Measurements from ENCODE around the gene MEIS1.

Gene MEIS1

GRCh38 chr2:66604326-66604725 is 169.4 kb downstream of the MEIS1 start:
- Histone ChIP-seq H2BK120ac (ENCODE audit: low read depth, low read length) (no peak overlapping the region), H2BK5ac (ENCODE audit: low read depth, low read length, poor library complexity, severe bottlenecking) (no peak overlapping the region), H3K4ac (ENCODE audit: low read depth in 1 of 2, low read length in 2 of 2) (no peak overlapping the region), H3K4me1 (ENCODE audit: control insufficient read depth, insufficient read depth, low read depth, low read length) (no peaks in the 10 kb centered on the region), H3K4me3 (ENCODE audit: insufficient read depth in 1 of 2, low read depth in 1 of 2, low read length in 2 of 2) (no peak overlapping the region), H2BK12ac (ENCODE audit: low read length in 2 of 2) (no peak overlapping the region), H3K9me3 (ENCODE audit: control insufficient read depth, low read length) (peaks cover 2% of the 10 kb centered on the region), H3K9ac (ENCODE audit: low read length) (no peak overlapping the region), H3K36me3 (ENCODE audit: control insufficient read depth in 1 of 2, insufficient read depth in 2 of 2, low read depth in 1 of 2, low read length in 2 of 2) (no peaks in the 10 kb centered on the region), H3K23ac (ENCODE audit: low read length in 2 of 2) (no peak overlapping the region), H3K18ac (ENCODE audit: low read depth in 1 of 2, low read length in 2 of 2) (no peak overlapping the region), H2BK15ac (ENCODE audit: low read depth, poor library complexity, severe bottlenecking) (no peak overlapping the region), H4K8ac (ENCODE audit: low read length) (no peak overlapping the region), H3K27ac (ENCODE audit: low read length, poor library complexity, severe bottlenecking) (no peak overlapping the region), H4K91ac (ENCODE audit: low read length) (no peak overlapping the region), H3K14ac (ENCODE audit: low read length in 2 of 2) (no peak overlapping the region), H2AFZ (ENCODE audit: low read depth, low read length) (no peak overlapping the region), H2AK5ac (ENCODE audit: low read length, severe bottlenecking) (no peak overlapping the region), H3K79me1 (replicated peaks; ENCODE audit: low read length, poor library complexity, severe bottlenecking) (no peaks in the 10 kb centered on the region), H3K4me2 (ENCODE audit: low read length, poor library complexity, severe bottlenecking) (no peak overlapping the region), H3K27me3 (ENCODE audit: control insufficient read depth in 1 of 2, insufficient read depth in 1 of 2, low read length in 2 of 2) (no peaks in the 10 kb centered on the region)
- DNase-seq: no peak
- 86% methylated on average over 2 of the region's 2 CpGs for WGBS

- DNase-seq: no peak
- H3K9ac ChIP-seq (ENCODE audit: low read length): no peak overlapping the region
- H3K4ac ChIP-seq (ENCODE audit: low read depth in 1 of 2, low read length in 2 of 2): no peak overlapping the region
- no peaks in the 10 kb centered on the region for H3K36me3 ChIP-seq (ENCODE audit: control insufficient read depth in 1 of 2, insufficient read depth in 2 of 2, low read depth in 1 of 2, low read length in 2 of 2)
- H2BK12ac ChIP-seq (ENCODE audit: low read length in 2 of 2): no peak overlapping the region
- no peak overlapping the region for H3K4me2 ChIP-seq (ENCODE audit: low read length, poor library complexity, severe bottlenecking)
- H3K9me3 ChIP-seq (ENCODE audit: control insufficient read depth, low read length): no peaks in the 10 kb centered on the region
- no peak overlapping the region for H3K14ac ChIP-seq (ENCODE audit: low read length in 2 of 2)
- H4K91ac ChIP-seq (ENCODE audit: low read length): no peak overlapping the region
- no peaks in the 10 kb centered on the region for H3K27me3 ChIP-seq (ENCODE audit: control insufficient read depth in 1 of 2, insufficient read depth in 1 of 2, low read length in 2 of 2)
- H2BK120ac ChIP-seq (ENCODE audit: low read depth, low read length): no peak overlapping the region
- H2BK15ac ChIP-seq (ENCODE audit: low read depth, poor library complexity, severe bottlenecking): no peak overlapping the region
- H3K79me1 ChIP-seq (replicated peaks; ENCODE audit: low read length, poor library complexity, severe bottlenecking): no peaks in the 10 kb centered on the region
- no peak overlapping the region for H2AK5ac ChIP-seq (ENCODE audit: low read length, severe bottlenecking)
- H3K4me1 ChIP-seq (ENCODE audit: control insufficient read depth, insufficient read depth, low read depth, low read length): no peaks in the 10 kb centered on the region
- 98% methylated on average over 7 of the region's 7 CpGs for WGBS
- no peak overlapping the region for H3K4me3 ChIP-seq (ENCODE audit: insufficient read depth in 1 of 2, low read depth in 1 of 2, low read length in 2 of 2)
- no peak overlapping the region for H2AFZ ChIP-seq (ENCODE audit: low read depth, low read length)
- no peak overlapping the region for H3K18ac ChIP-seq (ENCODE audit: low read depth in 1 of 2, low read length in 2 of 2)
- no peak overlapping the region for H3K23ac ChIP-seq (ENCODE audit: low read length in 2 of 2)
- H2BK5ac ChIP-seq (ENCODE audit: low read depth, low read length, poor library complexity, severe bottlenecking): no peak overlapping the region
- H3K27ac ChIP-seq (ENCODE audit: low read length, poor library complexity, severe bottlenecking): no peak overlapping the region
- H4K8ac ChIP-seq (ENCODE audit: low read length): no peak overlapping the region
Observed at GRCh38 chr2:66604976-66605375, 170.1 kb downstream of the MEIS1 start.

GRCh38 chr2:66607152-66607551 is 172.2 kb downstream of the MEIS1 start:
- no peak overlapping the region for H3K4ac ChIP-seq (ENCODE audit: low read depth in 1 of 2, low read length in 2 of 2)
- no peak overlapping the region for H3K18ac ChIP-seq (ENCODE audit: low read depth in 1 of 2, low read length in 2 of 2)
- no peaks in the 10 kb centered on the region for H3K36me3 ChIP-seq (ENCODE audit: control insufficient read depth in 1 of 2, insufficient read depth in 2 of 2, low read depth in 1 of 2, low read length in 2 of 2)
- no peak for DNase-seq
- H2BK120ac ChIP-seq (ENCODE audit: low read depth, low read length): no peak overlapping the region
- no peaks in the 10 kb centered on the region for H3K9me3 ChIP-seq (ENCODE audit: control insufficient read depth, low read length)
- H3K9ac ChIP-seq (ENCODE audit: low read length): no peak overlapping the region
- H3K27me3 ChIP-seq (ENCODE audit: control insufficient read depth in 1 of 2, insufficient read depth in 1 of 2, low read length in 2 of 2): no peaks in the 10 kb centered on the region
- H2BK15ac ChIP-seq (ENCODE audit: low read depth, poor library complexity, severe bottlenecking): no peak overlapping the region
- H3K4me3 ChIP-seq (ENCODE audit: insufficient read depth in 1 of 2, low read depth in 1 of 2, low read length in 2 of 2): no peak overlapping the region
- no peak overlapping the region for H2BK12ac ChIP-seq (ENCODE audit: low read length in 2 of 2)
- no peaks in the 10 kb centered on the region for H3K4me1 ChIP-seq (ENCODE audit: control insufficient read depth, insufficient read depth, low read depth, low read length)
- H2BK5ac ChIP-seq (ENCODE audit: low read depth, low read length, poor library complexity, severe bottlenecking): no peak overlapping the region
- H2AK5ac ChIP-seq (ENCODE audit: low read length, severe bottlenecking): no peak overlapping the region
- no peak overlapping the region for H3K4me2 ChIP-seq (ENCODE audit: low read length, poor library complexity, severe bottlenecking)
- H3K79me1 ChIP-seq (replicated peaks; ENCODE audit: low read length, poor library complexity, severe bottlenecking): no peaks in the 10 kb centered on the region
- H3K23ac ChIP-seq (ENCODE audit: low read length in 2 of 2): no peak overlapping the region
- H3K27ac ChIP-seq (ENCODE audit: low read length, poor library complexity, severe bottlenecking): no peak overlapping the region
- H4K8ac ChIP-seq (ENCODE audit: low read length): no peak overlapping the region
- no peak overlapping the region for H2AFZ ChIP-seq (ENCODE audit: low read depth, low read length)
- H3K14ac ChIP-seq (ENCODE audit: low read length in 2 of 2): no peak overlapping the region
- no peak overlapping the region for H4K91ac ChIP-seq (ENCODE audit: low read length)
- whole genome bisulfite sequencing: 93% methylated on average over 4 of the region's 4 CpGs
